NCI-H2107 treated with DMSO at 0.1 percent for 48 hours (cell line): Measurements from ENCODE around the gene TANC1.
"Not testable (repeated sequence)": the region's sequence is repeated elsewhere in the genome, so short reads cannot be mapped to it uniquely, and the experiment has no call there.

ENCODE experiments used
- DNase-seq: peaks from one replicate; lab custom pipeline; 2025; ENCODE audit not compliant: unreplicated experiment; lab: John Stamatoyannopoulos, UW

TANC1 gene

GRCh38 chr2:159082119-159082518 lies 113.7 kb downstream of the TANC1 start:
- DNase-seq = no peak

- DNase-seq = no peak
Measured at GRCh38 chr2:159084384-159085370, 116.2 kb downstream of the TANC1 start.

- DNase-seq = no peak
Measured at GRCh38 chr2:159086342-159086741, 117.9 kb downstream of the TANC1 start.

GRCh38 chr2:159086826-159087225 lies 118.4 kb downstream of the TANC1 start:
- DNase-seq = no peak

GRCh38 chr2:159088906-159089305 lies 120.5 kb downstream of the TANC1 start:
- DNase-seq = no peak

- no peak for DNase-seq
Measured at GRCh38 chr2:159089543-159089942, 121.1 kb downstream of the TANC1 start.

- DNase-seq = no peak
Measured at GRCh38 chr2:159090514-159091201, 122.2 kb downstream of the TANC1 start.

GRCh38 chr2:159091381-159091780 lies 122.9 kb downstream of the TANC1 start:
- DNase-seq = no peak

- no peak for DNase-seq
Measured at GRCh38 chr2:159091976-159092375, 123.5 kb downstream of the TANC1 start.

- DNase-seq = no peak
Measured at GRCh38 chr2:159093497-159093896, 125.1 kb downstream of the TANC1 start.

- no peak for DNase-seq
Measured at GRCh38 chr2:159094173-159094737, 125.8 kb downstream of the TANC1 start.

- DNase-seq = no peak
Measured at GRCh38 chr2:159095813-159096212, 127.4 kb downstream of the TANC1 start.

- DNase-seq = not testable (repeated sequence)
Measured at GRCh38 chr2:159096302-159096855, 127.9 kb downstream of the TANC1 start.

- no peak for DNase-seq
Measured at GRCh38 chr2:159096901-159097300, 128.5 kb downstream of the TANC1 start.

GRCh38 chr2:159098361-159098760 lies 129.9 kb downstream of the TANC1 start:
- DNase-seq = no peak

GRCh38 chr2:159098921-159099411 lies 130.5 kb downstream of the TANC1 start:
- DNase-seq = no peak

GRCh38 chr2:159101755-159102489 lies 133.5 kb downstream of the TANC1 start:
- DNase-seq = no peak

GRCh38 chr2:159103411-159103810 lies 135.0 kb downstream of the TANC1 start:
- no peak for DNase-seq

GRCh38 chr2:159106109-159106508 lies 137.7 kb downstream of the TANC1 start:
- DNase-seq = no peak

- DNase-seq = no peak
Measured at GRCh38 chr2:159108181-159108893, 139.9 kb downstream of the TANC1 start.
